NCI-H524 treated with DMSO at 0.1 percent for 48 hours (cell line): ENCODE data around the gene OR52I1.

Experiments used
- DNase-seq: peaks from one replicate; lab custom pipeline; 2025; lab: John Stamatoyannopoulos, UW

The OR52I1 gene

GRCh38 chr11:4593739-4594138, at the start of gene OR52I1:
TSS of gene OR52I1 (plus strand) at chr11:4594039. CDS start at chr11:4594039, 0 bp downstream.
- DNase-seq = no peak

GRCh38 chr11:4544891-4545290, 48.9 kb upstream of the OR52I1 start, which contains the start of gene OR52M1:
TSS of gene OR52M1 (plus strand) at chr11:4545191. CDS start at chr11:4545191, 0 bp downstream.
- DNase-seq = no peak

DNA sequence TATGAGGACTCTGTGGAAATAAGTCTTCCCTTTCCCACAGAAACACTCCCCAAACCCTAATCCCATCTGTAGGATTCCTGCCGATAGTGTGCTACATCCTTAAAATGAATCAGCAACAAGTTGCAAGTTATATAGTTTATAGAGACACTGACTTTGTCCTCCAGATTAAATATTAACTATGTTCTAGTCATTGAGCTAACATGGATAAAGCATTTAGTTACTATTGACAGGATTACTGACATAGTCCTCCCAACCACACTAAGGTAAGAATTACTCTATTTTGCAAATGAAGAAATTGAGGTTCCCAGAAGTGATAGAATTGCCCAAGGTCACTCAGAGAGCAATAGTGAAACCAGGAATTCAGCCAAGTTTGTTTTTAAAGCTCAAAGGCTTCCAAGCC, 47.0 kb upstream of the OR52I1 start:
- DNase-seq = no peak

GRCh38 chr11:4547416-4547815, 46.4 kb upstream of the OR52I1 start:
- no peak for DNase-seq

GRCh38 chr11:4551346-4551979, 42.4 kb upstream of the OR52I1 start:
- DNase-seq = no peak

DNA sequence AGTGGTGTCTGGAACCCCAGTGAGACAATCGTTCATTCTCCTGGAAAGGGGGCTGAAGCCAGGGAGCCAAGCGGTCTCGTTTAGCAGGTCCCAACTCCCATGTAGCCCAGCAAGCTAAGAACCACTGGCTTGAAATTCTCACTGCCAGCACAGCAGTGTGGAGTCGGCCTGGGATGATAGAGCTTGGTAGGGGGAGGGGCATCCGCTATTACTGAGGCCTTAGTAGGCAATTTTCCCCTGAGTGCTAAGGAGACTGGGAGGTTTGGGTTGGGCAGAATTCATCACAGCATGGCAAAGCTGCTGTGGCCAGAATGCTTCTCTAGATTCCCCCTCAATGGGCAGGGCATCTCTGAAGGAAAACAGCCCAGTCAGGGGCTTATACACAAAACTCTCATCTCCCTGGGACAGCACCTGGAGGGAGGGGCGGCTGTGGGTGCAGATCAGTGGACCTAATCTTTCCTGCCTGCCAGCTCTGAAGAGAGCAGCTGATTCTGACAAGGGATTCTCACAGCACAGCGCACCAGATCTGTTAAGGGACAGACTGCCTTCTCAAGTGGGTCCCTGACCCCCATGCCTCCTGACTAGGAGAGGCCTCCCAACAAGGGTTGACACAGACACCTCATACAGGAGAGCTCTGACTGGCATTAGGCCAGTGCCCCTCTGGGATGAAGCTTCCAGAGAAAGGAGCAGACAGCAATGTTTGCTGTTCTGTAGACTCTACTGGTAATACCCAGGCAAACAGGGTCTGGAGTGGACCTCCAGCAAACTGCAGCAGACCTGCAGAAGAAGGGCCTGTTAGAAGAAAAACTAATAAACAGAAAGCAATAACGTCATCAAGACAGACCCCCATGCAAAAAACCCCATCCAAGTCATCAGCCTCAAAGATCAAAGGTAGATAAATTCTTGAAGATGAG, 34.1 kb upstream of the OR52I1 start:
- no peak for DNase-seq

DNA sequence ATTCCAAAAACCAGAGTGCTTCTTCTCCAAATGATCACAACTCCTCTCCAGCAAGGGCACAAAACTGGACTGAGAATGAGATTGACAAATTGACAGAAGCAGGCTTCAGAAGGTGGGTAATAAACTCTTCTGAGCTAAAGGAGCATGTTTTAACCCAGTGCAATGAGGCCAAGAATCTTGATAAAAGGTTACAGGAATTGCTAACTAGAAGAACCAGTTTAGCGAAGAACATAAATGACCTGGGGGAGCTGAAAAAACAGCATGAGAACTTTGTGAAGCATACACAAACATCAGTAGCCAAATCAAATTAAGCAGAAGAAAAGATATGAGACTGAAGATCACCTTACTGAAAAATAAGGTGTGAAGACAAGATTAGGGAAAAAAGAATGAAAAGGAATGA, 33.4 kb upstream of the OR52I1 start:
- DNase-seq = no peak

GRCh38 chr11:4565371-4565770, 28.5 kb upstream of the OR52I1 start:
- no peak for DNase-seq

- no peak for DNase-seq
Measured at GRCh38 chr11:4569075-4569474, 24.8 kb upstream of the OR52I1 start.

DNA sequence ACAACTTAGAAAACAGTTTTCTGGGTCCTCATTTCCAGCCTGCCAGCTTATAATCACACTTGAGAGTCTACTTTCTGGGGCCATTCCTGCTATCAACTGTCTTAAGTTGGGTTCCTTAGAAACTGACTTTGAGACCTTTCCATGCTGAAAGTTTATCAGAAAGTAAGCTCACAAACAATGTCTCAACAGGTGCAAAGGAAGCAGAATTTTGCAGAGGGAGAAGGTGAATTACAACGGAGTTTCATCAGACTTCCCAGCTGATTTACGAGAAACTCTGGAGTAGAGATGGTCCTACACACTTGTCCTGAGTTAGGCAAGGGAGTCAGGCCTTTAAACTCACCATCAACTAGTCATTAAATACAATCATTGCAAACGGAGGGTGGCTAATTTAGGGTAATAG, 17.0 kb upstream of the OR52I1 start:
- DNase-seq = no peak

- no peak for DNase-seq
Measured at GRCh38 chr11:4577761-4578160, 16.1 kb upstream of the OR52I1 start.

DNA sequence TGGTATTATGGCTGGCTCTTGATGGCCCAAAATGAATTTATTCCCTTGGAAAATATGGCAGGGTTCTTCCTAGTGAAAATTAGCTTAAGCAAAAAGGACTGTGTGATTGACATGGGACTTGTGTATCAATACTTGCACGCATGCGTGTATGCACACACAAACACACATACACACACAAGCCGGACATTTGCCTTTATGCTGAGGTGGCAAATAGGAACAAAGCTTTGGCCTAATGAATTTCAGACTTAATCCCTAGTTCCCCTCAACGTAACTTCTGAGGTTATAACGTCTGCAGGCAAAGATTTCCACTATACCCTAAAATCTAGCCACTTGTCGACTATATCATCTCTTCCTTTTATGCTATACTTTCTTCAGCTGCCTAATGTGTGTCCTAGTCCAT, 15.2 kb upstream of the OR52I1 start:
- DNase-seq = no peak

DNA sequence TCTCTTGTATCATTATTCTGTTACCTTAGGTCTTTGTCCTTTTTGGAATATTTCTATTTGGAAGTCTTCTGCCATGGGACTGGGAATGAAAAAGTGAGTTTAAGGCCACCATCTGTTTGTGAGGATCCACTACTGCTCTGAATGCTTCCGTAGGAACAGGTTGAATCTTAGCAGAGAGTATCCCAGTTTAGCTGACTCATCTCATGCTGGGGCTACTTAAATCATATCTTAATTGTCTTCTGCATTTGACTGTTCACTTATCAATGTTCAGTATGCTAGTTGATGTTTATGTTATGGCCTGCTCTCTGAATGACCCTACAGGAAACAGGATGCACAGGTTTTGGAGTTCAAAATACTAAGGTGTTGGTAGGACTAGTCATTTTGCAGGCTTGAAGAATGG, 13.7 kb upstream of the OR52I1 start:
- DNase-seq = no peak

DNA sequence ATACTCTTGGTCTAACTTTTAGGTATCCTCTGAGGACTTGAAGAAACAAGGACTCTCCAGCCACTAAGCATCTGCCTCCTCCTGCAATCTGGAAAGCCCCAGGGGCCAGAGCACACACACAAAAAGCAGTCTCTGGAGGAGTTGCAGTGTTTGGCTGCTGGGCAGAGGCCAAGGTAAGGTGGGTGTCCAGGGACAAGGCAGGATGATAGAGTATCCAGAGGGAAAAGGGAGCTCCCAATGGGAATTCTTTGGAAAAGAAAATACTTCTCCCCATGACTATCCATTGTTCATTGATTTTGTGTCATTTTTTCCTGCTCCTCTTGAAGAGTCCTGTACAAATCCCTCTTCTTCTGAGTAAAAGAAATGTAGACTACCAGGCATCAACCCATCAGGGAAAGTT, 12.4 kb upstream of the OR52I1 start, which contains the start of gene OR52I2:
Gene OR52I2 (plus strand): TSS at position 301 of the 400 bp plus-strand sequence.
- DNase-seq = no peak

DNA sequence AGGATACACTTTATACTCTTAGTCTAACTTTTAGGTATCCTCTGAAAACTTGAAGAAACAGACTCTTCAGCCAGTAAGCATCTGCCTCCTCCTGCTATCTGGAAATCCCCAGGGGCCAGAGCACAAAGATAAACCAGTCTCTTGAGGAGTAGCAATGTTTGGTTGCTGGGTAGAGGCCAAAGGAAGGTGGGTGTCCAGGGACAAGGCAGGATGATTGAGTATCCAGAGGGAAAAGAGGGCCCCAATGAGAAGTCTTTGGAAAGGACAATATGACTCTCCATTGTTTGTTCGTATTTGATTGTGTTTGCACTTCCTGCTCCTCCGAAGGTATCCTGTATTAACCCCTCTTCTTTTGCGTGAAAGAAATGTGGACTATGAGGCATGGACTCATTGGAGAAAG, 4.8 kb upstream of the OR52I1 start:
- no peak for DNase-seq

DNA sequence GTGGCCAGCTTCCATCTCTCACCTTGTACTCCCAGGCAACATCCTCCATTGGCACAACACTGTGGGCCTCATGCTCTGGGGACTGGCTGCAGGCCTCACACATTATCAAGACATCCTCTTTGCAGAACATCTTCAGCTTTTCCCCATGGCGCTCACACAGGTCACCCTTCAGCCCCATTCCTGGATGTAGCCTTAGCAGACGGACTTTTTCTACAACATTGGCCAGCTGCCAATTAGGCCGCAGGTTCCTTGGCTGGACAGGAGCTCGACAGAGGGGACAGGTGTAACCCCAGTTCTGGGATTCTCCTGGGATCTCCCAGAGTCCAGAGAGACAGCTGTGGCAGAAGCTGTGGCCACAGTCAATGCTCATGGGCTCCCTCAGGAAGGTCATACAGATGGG, 11.2 kb downstream of the OR52I1 start:
- DNase-seq = no peak

DNA sequence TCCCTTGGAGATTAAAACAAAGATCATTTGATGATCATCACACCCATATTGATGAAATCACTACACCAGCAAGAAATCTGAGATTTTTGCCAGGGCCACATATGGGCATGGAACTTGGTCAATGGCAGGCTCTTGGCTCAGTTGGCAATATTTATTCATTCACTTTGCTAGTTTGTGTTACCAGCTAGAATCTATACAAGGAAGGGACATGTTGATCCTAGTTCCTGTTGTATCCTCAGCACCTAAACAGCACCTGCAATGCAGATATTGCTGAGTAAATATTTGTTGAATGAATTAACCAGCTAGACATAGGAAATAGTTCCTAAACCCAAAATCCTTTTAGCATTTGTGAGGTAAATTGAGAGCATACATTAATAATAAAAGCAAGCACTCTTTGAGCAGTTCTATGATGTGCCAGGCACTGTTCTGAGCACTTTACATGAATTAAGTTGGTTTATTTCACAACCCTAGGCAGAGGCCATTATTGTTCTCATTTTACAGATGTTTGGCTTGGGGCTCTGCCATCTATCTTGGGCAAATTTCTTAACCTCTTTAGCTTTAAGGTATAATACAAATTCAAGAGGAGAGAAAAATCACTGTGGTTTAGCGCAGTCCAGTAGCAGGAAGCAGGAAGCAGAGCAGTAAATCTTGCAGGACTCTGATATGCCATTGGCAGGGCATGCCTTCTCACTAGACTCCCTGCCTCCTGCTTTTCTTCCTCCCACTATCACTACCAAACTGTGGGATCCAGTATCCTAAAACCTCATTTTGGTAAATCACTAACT, 12.6 kb downstream of the OR52I1 start:
- DNase-seq = no peak

DNA sequence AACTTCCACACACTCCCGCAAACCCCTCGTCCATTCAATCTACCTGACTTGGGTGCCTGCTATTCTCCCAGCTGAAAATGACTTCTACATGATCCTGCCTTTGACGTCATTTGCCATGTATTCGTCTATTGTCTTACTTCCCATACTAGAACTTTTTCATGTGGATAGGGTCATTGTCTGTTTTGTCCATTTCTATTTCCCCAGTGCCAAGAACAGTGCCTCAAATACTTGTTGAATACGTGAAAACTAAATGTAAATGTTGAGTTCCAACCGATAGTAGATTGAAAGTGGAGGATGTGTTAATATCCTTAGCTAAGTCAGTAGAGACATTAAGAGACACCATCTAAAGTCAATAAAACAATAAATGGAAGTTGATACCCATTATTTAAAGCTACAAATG, 13.3 kb downstream of the OR52I1 start:
- no peak for DNase-seq

DNA sequence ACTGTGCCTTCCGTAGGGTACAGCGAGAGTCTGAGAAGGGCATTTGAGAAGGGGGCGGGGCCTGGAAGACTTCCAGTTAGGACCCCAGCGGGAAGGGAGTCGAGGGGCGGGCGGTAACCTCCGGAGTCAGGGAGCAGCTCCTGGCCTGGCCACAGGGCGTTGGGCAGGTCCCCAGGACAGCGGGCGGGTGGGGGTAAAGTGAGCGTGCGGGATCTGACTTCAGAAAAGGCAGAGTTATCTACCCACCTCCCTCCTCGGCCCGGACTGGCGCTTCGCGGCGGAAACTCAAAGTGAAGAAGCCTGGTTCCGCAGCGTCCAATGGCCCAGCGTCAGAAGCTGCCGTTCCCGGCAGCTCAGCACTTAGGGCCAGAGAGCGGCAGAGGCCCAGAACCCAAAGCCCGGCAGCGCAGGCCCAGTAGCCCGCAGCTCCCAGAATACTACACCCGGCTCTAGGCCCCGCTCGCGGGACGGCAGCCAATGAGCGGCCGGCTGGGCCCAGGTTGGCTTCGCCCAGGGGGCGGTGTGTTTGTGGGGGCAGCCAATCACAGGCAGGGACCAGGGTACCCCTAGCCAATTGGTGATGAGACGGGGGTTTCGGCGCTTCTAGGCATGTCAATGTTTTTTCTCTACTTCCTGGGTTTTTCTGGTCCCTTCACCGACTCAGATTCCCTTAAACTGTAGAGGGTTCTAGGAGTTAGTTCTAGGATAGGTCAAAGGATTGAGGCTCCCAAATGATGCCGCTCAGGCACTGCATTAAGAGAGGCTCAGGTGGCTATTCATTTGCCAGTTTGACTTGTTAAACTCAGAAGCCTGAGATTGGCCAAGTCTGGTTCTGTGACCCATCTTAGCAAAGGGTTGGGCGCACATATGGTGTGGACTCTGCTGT, 14.2 kb downstream of the OR52I1 start, which contains the start of gene TRIM68:
Gene TRIM68 (minus strand): TSS at position 451 of the 886 bp plus-strand sequence. CDS start 2,727 bp downstream, outside the sequence.
- DNase-seq = peak; percentile 84

GRCh38 chr11:4610258-4610935, 16.6 kb downstream of the OR52I1 start:
- DNase-seq = no peak

- no peak for DNase-seq
Measured at GRCh38 chr11:4611986-4612385, 18.1 kb downstream of the OR52I1 start.
